ENCODE measurements around the gene ARHGEF33. TPM values are rescaled to one million over a fixed set of nuclear protein-coding genes. Genes with fewer than 3 reads are reported as not detected.

ARHGEF33 gene
- total and polyA plus RNA-seq, 2 of the 8 experiments (the other 6 are each of a cell fraction or from before 2014, with no cell fraction given) = 0.09 to 0.95 TPM

GRCh38 chr2:38875576-38876367, 13.9 kb upstream of the ARHGEF33 start, which contains the start of the genes DHX57 and MORN2:
DHX57 (minus strand) TSS chr2:38875934; CDS start chr2:38868405, 7,529 bp downstream.
MORN2 (plus strand) TSS chr2:38875976.
- Histone ChIP-seq H3K4me3 (ENCODE audit: extremely low read depth in 1 of 4, insufficient read depth in 2 of 4, low read depth in 3 of 4, low read length in 4 of 4) (peak within 1 kb of the TSS; percentile 68 to 99 (median 84)), H2BK20ac (ENCODE audit: low read length) (no peak within 1 kb of the TSS), H3K4me2 (ENCODE audit: insufficient read depth in 1 of 2, low read depth in 2 of 2, low read length in 2 of 2) (peak within 1 kb of the TSS; percentile 76 to 90), H3K4ac (replicated peaks; ENCODE audit: insufficient read length, low read depth, low read length) (peak within 1 kb of the TSS; percentile 36), H3K79me2 (ENCODE audit: control insufficient read depth in 1 of 2, insufficient read depth in 2 of 2, low read length in 2 of 2) (peaks cover 0 to 30% of the 10 kb centered on the region in 2 experiments; a peak in 2 of 4 replicates), H3K23ac (ENCODE audit: insufficient read length) (no peak within 1 kb of the TSS), H2BK15ac (ENCODE audit: low read length) (peak within 1 kb of the TSS; percentile 97; the same call in 1 of the 2 replicates), H3K9ac (replicated peaks in 1 of 4; ENCODE audit: extremely low read depth in 1 of 4, low read depth in 3 of 4, low read length in 3 of 4) (peak within 1 kb of the TSS; percentile 14 to 88 (median 80)), H3K23me2 (ENCODE audit: low read depth, low read length) (peaks cover 8% of the 10 kb centered on the region), H2BK120ac (replicated peaks; ENCODE audit: low read depth, low read length) (no peak within 1 kb of the TSS), H2BK5ac (ENCODE audit: low read depth, low read length) (peak within 1 kb of the TSS; percentile 47; the same call in 1 of the 2 replicates), H3K14ac (ENCODE audit: insufficient read length) (no peak within 1 kb of the TSS), H3K9me3 (ENCODE audit: insufficient read depth in 2 of 2, low read depth in 1 of 2, low read length in 1 of 2) (no peaks in the 10 kb centered on the region), H3K18ac (ENCODE audit: extremely low read depth, low read length) (no peak within 1 kb of the TSS; the same call in 1 of the 2 replicates), H3K79me1 (ENCODE audit: low read depth, low read length) (no peaks in the 10 kb centered on the region), H4K8ac (ENCODE audit: extremely low read depth, insufficient read depth, low read length) (peak within 1 kb of the TSS; percentile 94; the same call in 1 of the 2 replicates), H2BK12ac (ENCODE audit: low read depth, low read length) (no peak within 1 kb of the TSS), H3K4me1 (replicated peaks in 1 of 4; ENCODE audit: control insufficient read depth in 3 of 4, insufficient read depth in 4 of 4, low read length in 3 of 4) (no peaks in the 10 kb centered on the region), H4K20me1 (replicated peaks in 1 of 2; ENCODE audit: control insufficient read depth in 1 of 2, insufficient read depth in 2 of 2, low read length in 2 of 2) (no peaks in the 10 kb centered on the region), H2AFZ (ENCODE audit: low read length) (peak within 1 kb of the TSS; percentile 98), H3K36me3 (ENCODE audit: control insufficient read depth in 2 of 4, insufficient read depth in 4 of 4, low read length in 3 of 4) (no peaks in the 10 kb centered on the region), H3K56ac (replicated peaks; ENCODE audit: insufficient read length, low read depth, low read length) (no peak within 1 kb of the TSS), H2AK5ac (ENCODE audit: low read depth, low read length) (no peak within 1 kb of the TSS), H4K91ac (replicated peaks; ENCODE audit: insufficient read length, low read length) (no peak within 1 kb of the TSS), H3K27me3 (replicated peaks in 1 of 4; ENCODE audit: control insufficient read depth in 3 of 4, extremely low read depth in 1 of 4, insufficient read depth in 3 of 4, low read length in 3 of 4) (no peaks in the 10 kb centered on the region), H3K27ac (ENCODE audit: low read depth, low read length) (peak within 1 kb of the TSS; percentile 64), H4K5ac (ENCODE audit: insufficient read length, low read depth, low read length) (peak within 1 kb of the TSS; percentile 73)
- DNase-seq (ENCODE audit: low read depth in 1 of 2, low spot score in 2 of 2) (peak; percentile 46 to 92), FAIRE-seq (no peak)
- WGBS, 2 experiments (ENCODE audit: extremely low coverage in 1 of 2, insufficient coverage in 1 of 2, insufficient read length in 1 of 2, insufficient replicate concordance in 2 of 2, low coverage in 1 of 2, low lambda C conversion rate in 2 of 2, missing lambda C conversion rate in 1 of 2) = 2% methylated on average over 52 of the region's 52 CpGs; no CpG with 5 or more reads in 1 of the 2 experiments
- CTCF ChIA-PET (ENCODE audit: partially characterized antibody) = interaction anchor here (0.6 to 1.8 kb wide), 4 partner anchors 21 to 172 kb away, joined by 3 to 8 read pairs (median 6); no protein-coding TSS in a partner anchor
- POLR2A ChIA-PET (ENCODE audit: partially characterized antibody) = interaction anchor here (0.9 to 1.6 kb wide), 3 partner anchors 125 to 133 kb away, joined by 3 to 8 read pairs (median 5); partner anchors contain the start of gene SRSF7
- no peak for TF ChIP-seq JUN (IDR thresholded peaks at IDR 0.05; ENCODE audit: low read depth, low read length)
- TF ChIP-seq CREB1 (IDR thresholded peaks at IDR 0.05) = peak; percentile 88
- TF ChIP-seq SP2 (IDR thresholded peaks at IDR 0.05; ENCODE audit: low read length) = no peak
- TF ChIP-seq FOSL1 (IDR thresholded peaks at IDR 0.05; ENCODE audit: insufficient read depth, low read depth, low read length) = no peak
- TF ChIP-seq KDM4A (IDR thresholded peaks at IDR 0.05; ENCODE audit: low read depth, low read length, severe bottlenecking) = peak; percentile 93
- TF ChIP-seq TCF12 (IDR thresholded peaks at IDR 0.05; ENCODE audit: low read depth, low read length) = no peak
- no peak for TF ChIP-seq YY1 (IDR thresholded peaks at IDR 0.05; ENCODE audit: low read depth, low read length)
- peak; percentile 96 to 97 for TF ChIP-seq SIN3A (conservative IDR thresholded peaks at IDR 0.05 in 1 of 2, IDR thresholded peaks at IDR 0.05 in 1 of 2; ENCODE audit: low read depth in 1 of 2, low read length in 2 of 2)
- no peak for TF ChIP-seq SUZ12 (IDR thresholded peaks at IDR 0.05; ENCODE audit: low read length)
- peak in 1 of 2 experiments; percentile 77; a peak in 2 of 3 replicates for TF ChIP-seq POLR2A (IDR thresholded peaks at IDR 0.05; ENCODE audit: control extremely low read depth in 1 of 2, low read depth in 2 of 2, low read length in 2 of 2)
